HepG2 (cell line): ENCODE data around the gene RBM12. TPM values are rescaled to one million over a fixed set of nuclear protein-coding genes. Genes with fewer than 3 reads are reported as not detected.

Source experiments
- ATRX ChIP-seq: sonication (generic); formaldehyde crosslinking; IDR thresholded peaks from 2 replicates; pipeline ENCODE4 v1.4.0; 2020; ENCODE audit warnings: missing genetic modification reagents, borderline replicate concordance
- FOXP1 ChIP-seq, 2 experiments: fragments of 450-650 bp in 1 of 2; IDR thresholded peaks; 2 replicates each; pipeline ENCODE4 v1.6.1; 2017 to 2018; ENCODE audit warnings: antibody characterized with exemption in 1 of 2
- HNRNPL ChIP-seq: fragments of 200-400 bp; formaldehyde crosslinking; IDR thresholded peaks from 2 replicates; pipeline ENCODE4 v1.6.1; 2017; ENCODE audit warnings: mild to moderate bottlenecking, low read depth, low read length
- HNRNPLL ChIP-seq: fragments of 200-400 bp; formaldehyde crosslinking; IDR thresholded peaks from 2 replicates; pipeline ENCODE4 v1.6.1; 2017; ENCODE audit warnings: mild to moderate bottlenecking, low read depth, low read length; ENCODE audit not compliant: poor library complexity, severe bottlenecking
- MAF1 ChIP-seq: sonication (generic); formaldehyde crosslinking; IDR thresholded peaks from 2 replicates; pipeline ENCODE4 v1.5.0; 2020; ENCODE audit warnings: missing genetic modification reagents, borderline replicate concordance
- RELA ChIP-seq: sonication (generic); formaldehyde crosslinking; IDR thresholded peaks from 2 replicates; pipeline ENCODE4 v1.4.0; 2020; ENCODE audit warnings: missing genetic modification reagents
- RFX5 ChIP-seq: IDR thresholded peaks from 2 replicates; pipeline ENCODE4 v1.6.1; 2011; ENCODE audit warnings: low read depth, low read length, improper control_type of control experiment
- SAFB2 ChIP-seq: sonication (generic); formaldehyde crosslinking; IDR thresholded peaks from 2 replicates; pipeline ENCODE4 v1.5.1; 2020; ENCODE audit warnings: missing genetic modification reagents, low read depth, mild to moderate bottlenecking, borderline replicate concordance
- TARDBP ChIP-seq: sonication (generic); formaldehyde crosslinking; IDR thresholded peaks from 2 replicates; pipeline ENCODE4 v1.8.0; 2022; ENCODE audit warnings: mild to moderate bottlenecking, missing genetic modification reagents
- TCF12 ChIP-seq, 2 experiments: fragments of 450-650 bp in 1 of 2; sonication (generic) in 1 of 2; formaldehyde crosslinking in 1 of 2; IDR thresholded peaks; 2 replicates each; pipeline versions ENCODE4 v1.6.1 to v1.8.0; 2017 to 2022; ENCODE audit warnings: antibody characterized with exemption in 1 of 2, mild to moderate bottlenecking in 1 of 2, missing genetic modification reagents in 1 of 2, moderate library complexity in 1 of 2
- ZEB1 ChIP-seq: IDR thresholded peaks from 2 replicates; pipeline ENCODE4 v1.6.1; 2012; ENCODE audit warnings: mild to moderate bottlenecking, low read depth, inconsistent platforms; ENCODE audit not compliant: insufficient replicate concordance
- ZNF782 ChIP-seq: sonication (generic); formaldehyde crosslinking; IDR thresholded peaks from 2 replicates; pipeline ENCODE4 v1.4.0; 2020; ENCODE audit warnings: missing genetic modification reagents, mild to moderate bottlenecking, borderline replicate concordance
- ZNF879 ChIP-seq: sonication (generic); formaldehyde crosslinking; IDR thresholded peaks from 2 replicates; pipeline ENCODE4 v1.8.1; 2023; ENCODE audit warnings: missing genetic modification reagents
- polyA plus RNA-seq, 8 experiments: library from polyadenylated mRNA; depleted of rRNA in 3 of 8; stranded (reverse) in 7 of 8; unstranded in 1 of 8; fragments of >200 nt; fragmentation: Illumina TruSeq in 4 of 8; extraction: Trizol in 4 of 8; gene quantifications; 2 replicates each; pipeline versions ENCODE4 v1.2.1 to v1.2.3, GENCODE V29; 2011 to 2016; ENCODE audit warnings: low read depth in 4 of 8, missing spikeins in 1 of 8, mixed read lengths in 1 of 8; ENCODE audit not compliant: insufficient read depth in 1 of 8
- total RNA-seq, 5 experiments: library from RNA; depleted of rRNA; stranded (reverse); fragments of >200 nt; fragmentation: Illumina TruSeq; extraction: Trizol; gene quantifications; 2 replicates each; pipeline ENCODE4 v1.2.3, GENCODE V29; 2016; ENCODE audit warnings: low read depth in 1 of 5
- TF ChIP-seq, protein P1 (sequence below): sonication (generic); formaldehyde crosslinking; IDR thresholded peaks from 2 replicates; pipeline ENCODE4 v1.4.0; 2020; ENCODE audit warnings: missing genetic modification reagents, borderline replicate concordance
- TF ChIP-seq, protein P2 (sequence below): sonication (generic); formaldehyde crosslinking; IDR thresholded peaks from 2 replicates; pipeline ENCODE4 v1.5.0; 2020; ENCODE audit warnings: missing genetic modification reagents, mild to moderate bottlenecking, borderline replicate concordance
- TF ChIP-seq, protein P3 (sequence below), 2 experiments: sonication (generic) in 1 of 2; formaldehyde crosslinking in 1 of 2; IDR thresholded peaks; 2 replicates each; pipeline versions ENCODE4 v1.4.0 to v1.6.1; 2018 to 2020; ENCODE audit warnings: missing genetic modification reagents in 2 of 2, borderline replicate concordance in 1 of 2, low read depth in 1 of 2, mild to moderate bottlenecking in 1 of 2, missing biosample characterization in 1 of 2
- TF ChIP-seq, protein P4 (sequence below): sonication (generic); formaldehyde crosslinking; IDR thresholded peaks from 2 replicates; pipeline ENCODE4 v1.5.1; 2020; ENCODE audit warnings: missing genetic modification reagents, mild to moderate bottlenecking, borderline replicate concordance
- TF ChIP-seq, protein P5 (sequence below): sonication (generic); formaldehyde crosslinking; IDR thresholded peaks from 2 replicates; pipeline ENCODE4 v1.4.0; 2020; ENCODE audit warnings: low read depth, mild to moderate bottlenecking, missing genetic modification reagents

Gene RBM12
- total and polyA plus RNA-seq, 2 of the 13 experiments (the other 11 are each of a cell fraction or from before 2014, with no cell fraction given) = 97.9 to 104 TPM

DNA sequence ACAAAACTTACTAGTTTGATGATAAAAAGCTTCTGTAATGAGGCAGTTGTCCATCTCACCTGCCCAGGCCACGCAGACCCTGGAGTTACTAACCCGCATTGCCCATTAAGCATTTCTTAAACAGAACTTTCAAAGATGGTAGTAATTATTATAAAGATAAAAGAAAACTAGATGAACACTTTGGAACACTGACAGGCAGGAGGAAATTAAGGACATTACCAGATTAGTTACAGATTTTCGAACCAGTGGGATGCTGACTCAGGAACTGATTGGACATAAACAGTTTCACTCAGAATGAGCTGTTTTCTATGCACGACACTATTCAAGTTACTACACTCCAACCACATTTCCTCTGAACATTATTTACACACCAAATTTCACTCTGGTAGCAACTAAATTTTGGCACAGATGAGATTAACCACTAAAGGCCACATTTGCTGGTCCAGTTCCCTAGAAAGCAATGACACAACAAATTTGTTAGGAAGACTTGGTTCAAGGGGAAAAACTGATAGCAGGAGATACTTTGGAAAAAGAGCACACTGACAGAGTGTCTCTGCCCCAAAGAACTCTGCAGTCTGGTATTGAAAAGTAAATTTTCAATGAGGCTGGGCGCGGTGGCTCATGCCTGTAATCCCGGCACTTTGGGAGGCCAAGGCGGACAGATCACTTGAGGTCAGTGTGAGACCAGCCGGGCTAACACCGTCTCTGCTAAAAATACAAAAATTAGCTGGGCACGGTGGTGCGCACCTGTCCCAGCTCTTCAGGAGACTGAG, 37.5 kb upstream of the RBM12 start (continued):
- TF ChIP-seq, protein P1, sequence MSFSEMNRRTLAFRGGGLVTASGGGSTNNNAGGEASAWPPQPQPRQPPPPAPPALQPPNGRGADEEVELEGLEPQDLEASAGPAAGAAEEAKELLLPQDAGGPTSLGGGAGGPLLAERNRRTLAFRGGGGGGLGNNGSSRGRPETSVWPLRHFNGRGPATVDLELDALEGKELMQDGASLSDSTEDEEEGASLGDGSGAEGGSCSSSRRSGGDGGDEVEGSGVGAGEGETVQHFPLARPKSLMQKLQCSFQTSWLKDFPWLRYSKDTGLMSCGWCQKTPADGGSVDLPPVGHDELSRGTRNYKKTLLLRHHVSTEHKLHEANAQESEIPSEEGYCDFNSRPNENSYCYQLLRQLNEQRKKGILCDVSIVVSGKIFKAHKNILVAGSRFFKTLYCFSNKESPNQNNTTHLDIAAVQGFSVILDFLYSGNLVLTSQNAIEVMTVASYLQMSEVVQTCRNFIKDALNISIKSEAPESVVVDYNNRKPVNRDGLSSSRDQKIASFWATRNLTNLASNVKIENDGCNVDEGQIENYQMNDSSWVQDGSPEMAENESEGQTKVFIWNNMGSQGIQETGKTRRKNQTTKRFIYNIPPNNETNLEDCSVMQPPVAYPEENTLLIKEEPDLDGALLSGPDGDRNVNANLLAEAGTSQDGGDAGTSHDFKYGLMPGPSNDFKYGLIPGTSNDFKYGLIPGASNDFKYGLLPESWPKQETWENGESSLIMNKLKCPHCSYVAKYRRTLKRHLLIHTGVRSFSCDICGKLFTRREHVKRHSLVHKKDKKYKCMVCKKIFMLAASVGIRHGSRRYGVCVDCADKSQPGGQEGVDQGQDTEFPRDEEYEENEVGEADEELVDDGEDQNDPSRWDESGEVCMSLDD (CRISPR knock-in tag) = no peak
- TF ChIP-seq, protein P2, sequence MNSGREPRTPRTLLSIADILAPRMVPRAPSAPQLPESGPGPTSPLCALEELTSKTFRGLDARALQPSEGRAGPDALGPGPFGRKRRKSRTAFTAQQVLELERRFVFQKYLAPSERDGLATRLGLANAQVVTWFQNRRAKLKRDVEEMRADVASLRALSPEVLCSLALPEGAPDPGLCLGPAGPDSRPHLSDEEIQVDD (CRISPR knock-in tag) = no peak
- TF ChIP-seq ZNF782 (CRISPR knock-in tag) = no peak
- TF ChIP-seq, protein P3, sequence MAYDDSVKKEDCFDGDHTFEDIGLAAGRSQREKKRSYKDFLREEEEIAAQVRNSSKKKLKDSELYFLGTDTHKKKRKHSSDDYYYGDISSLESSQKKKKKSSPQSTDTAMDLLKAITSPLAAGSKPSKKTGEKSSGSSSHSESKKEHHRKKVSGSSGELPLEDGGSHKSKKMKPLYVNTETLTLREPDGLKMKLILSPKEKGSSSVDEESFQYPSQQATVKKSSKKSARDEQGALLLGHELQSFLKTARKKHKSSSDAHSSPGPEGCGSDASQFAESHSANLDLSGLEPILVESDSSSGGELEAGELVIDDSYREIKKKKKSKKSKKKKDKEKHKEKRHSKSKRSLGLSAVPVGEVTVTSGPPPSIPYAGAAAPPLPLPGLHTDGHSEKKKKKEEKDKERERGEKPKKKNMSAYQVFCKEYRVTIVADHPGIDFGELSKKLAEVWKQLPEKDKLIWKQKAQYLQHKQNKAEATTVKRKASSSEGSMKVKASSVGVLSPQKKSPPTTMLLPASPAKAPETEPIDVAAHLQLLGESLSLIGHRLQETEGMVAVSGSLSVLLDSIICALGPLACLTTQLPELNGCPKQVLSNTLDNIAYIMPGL (CRISPR knock-in tag; IDR thresholded peaks at IDR 0.05; ENCODE audit: borderline replicate concordance in 1 of 2, low read depth in 1 of 2) = no peak
- 0 out of 2 replicates have a peak, but pooled peaks have one; percentile 43 for TF ChIP-seq RFX5
- TF ChIP-seq MAF1 (CRISPR knock-in tag) = no peak
- no peak for TF ChIP-seq FOXP1 (IDR thresholded peaks at IDR 0.05)
- no peak for TF ChIP-seq FOXP1 (CRISPR knock-in tag; IDR thresholded peaks at IDR 0.05)
- TF ChIP-seq, protein P4, sequence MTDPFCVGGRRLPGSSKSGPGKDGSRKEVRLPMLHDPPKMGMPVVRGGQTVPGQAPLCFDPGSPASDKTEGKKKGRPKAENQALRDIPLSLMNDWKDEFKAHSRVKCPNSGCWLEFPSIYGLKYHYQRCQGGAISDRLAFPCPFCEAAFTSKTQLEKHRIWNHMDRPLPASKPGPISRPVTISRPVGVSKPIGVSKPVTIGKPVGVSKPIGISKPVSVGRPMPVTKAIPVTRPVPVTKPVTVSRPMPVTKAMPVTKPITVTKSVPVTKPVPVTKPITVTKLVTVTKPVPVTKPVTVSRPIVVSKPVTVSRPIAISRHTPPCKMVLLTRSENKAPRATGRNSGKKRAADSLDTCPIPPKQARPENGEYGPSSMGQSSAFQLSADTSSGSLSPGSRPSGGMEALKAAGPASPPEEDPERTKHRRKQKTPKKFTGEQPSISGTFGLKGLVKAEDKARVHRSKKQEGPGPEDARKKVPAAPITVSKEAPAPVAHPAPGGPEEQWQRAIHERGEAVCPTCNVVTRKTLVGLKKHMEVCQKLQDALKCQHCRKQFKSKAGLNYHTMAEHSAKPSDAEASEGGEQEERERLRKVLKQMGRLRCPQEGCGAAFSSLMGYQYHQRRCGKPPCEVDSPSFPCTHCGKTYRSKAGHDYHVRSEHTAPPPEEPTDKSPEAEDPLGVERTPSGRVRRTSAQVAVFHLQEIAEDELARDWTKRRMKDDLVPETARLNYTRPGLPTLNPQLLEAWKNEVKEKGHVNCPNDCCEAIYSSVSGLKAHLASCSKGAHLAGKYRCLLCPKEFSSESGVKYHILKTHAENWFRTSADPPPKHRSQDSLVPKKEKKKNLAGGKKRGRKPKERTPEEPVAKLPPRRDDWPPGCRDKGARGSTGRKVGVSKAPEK = peak; percentile 71; the same call in 1 of the 2 replicates
- TF ChIP-seq ATRX = no peak
- TF ChIP-seq, protein P5, sequence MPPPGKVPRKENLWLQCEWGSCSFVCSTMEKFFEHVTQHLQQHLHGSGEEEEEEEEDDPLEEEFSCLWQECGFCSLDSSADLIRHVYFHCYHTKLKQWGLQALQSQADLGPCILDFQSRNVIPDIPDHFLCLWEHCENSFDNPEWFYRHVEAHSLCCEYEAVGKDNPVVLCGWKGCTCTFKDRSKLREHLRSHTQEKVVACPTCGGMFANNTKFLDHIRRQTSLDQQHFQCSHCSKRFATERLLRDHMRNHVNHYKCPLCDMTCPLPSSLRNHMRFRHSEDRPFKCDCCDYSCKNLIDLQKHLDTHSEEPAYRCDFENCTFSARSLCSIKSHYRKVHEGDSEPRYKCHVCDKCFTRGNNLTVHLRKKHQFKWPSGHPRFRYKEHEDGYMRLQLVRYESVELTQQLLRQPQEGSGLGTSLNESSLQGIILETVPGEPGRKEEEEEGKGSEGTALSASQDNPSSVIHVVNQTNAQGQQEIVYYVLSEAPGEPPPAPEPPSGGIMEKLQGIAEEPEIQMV (CRISPR knock-in tag) = no peak
- no peak for TF ChIP-seq SAFB2 (CRISPR knock-in tag)
- no peak for TF ChIP-seq ZNF879 (CRISPR knock-in tag)
- TF ChIP-seq HNRNPLL = no peak
- TF ChIP-seq HNRNPL = no peak
- TF ChIP-seq RELA = no peak
- TF ChIP-seq ZEB1 = peak; percentile 1
- TF ChIP-seq TARDBP = no peak
- no peak for TF ChIP-seq TCF12 (IDR thresholded peaks at IDR 0.05)
- no peak for TF ChIP-seq TCF12 (CRISPR knock-in tag; IDR thresholded peaks at IDR 0.05)
